CD4-positive, alpha-beta T cell (primary cell): ENCODE data around the gene RANBP9. TPM values are rescaled to one million over a fixed set of nuclear protein-coding genes. Genes with fewer than 3 reads are reported as not detected.
A peak's percentile ranks its signal among the peaks of the same experiment; 100 is the strongest.

Experiments
- ATAC-seq: fragments of 200-7000 bp; cut with Tn5 transposase; one replicate; pipeline ENCODE4 v1.10.0; 2022; ENCODE audit warnings: mild to moderate bottlenecking; ENCODE audit not compliant: poor library complexity
- CTCF ChIA-PET: fragments of 350-600 bp; sonication (Branson Sonifier 250); formaldehyde crosslinking; loops from one replicate; lab custom pipeline; 2021; ENCODE audit warnings: antibody characterized with exemption, inconsistent platforms; lab: Charles Lee
- POLR2A ChIA-PET: fragments of 350-600 bp; sonication (Branson Sonifier 250); formaldehyde crosslinking; loops from one replicate; lab custom pipeline; 2021; ENCODE audit warnings: antibody characterized with exemption, inconsistent platforms; lab: Charles Lee
- DNase-seq, 14 experiments: peaks; one replicate each; pipeline ENCODE4 v3.0.0-alpha.2; 2013 to 2020; ENCODE audit warnings: mixed read lengths in 2 of 14
- H3K27ac ChIP-seq, 2 donors: one replicate each; pipeline versions ENCODE4 v1.5.1 to v1.7.0; 2013; ENCODE audit warnings: low read length in 2 of 2, low read depth in 1 of 2, mild to moderate bottlenecking in 1 of 2
- H3K27me3 ChIP-seq, 2 experiments: 1 replicate in 1 of 2; 2 replicates in 1 of 2; pipeline versions ENCODE4 v1.6.1 to v1.7.0; 2013; ENCODE audit warnings: low read length in 2 of 2, control low read depth in 1 of 2, mild to moderate bottlenecking in 1 of 2, moderate library complexity in 1 of 2; ENCODE audit not compliant: insufficient read depth in 2 of 2, control insufficient read depth in 1 of 2
- H3K36me3 ChIP-seq: one replicate; pipeline ENCODE4 v1.6.1; 2013; ENCODE audit warnings: low read length, control low read depth; ENCODE audit not compliant: insufficient read depth
- H3K4me1 ChIP-seq: one replicate; pipeline ENCODE4 v1.6.1; 2013; ENCODE audit warnings: low read length, control low read depth; ENCODE audit not compliant: insufficient read depth
- H3K4me3 ChIP-seq: one replicate; pipeline ENCODE4 v1.5.1; 2013; ENCODE audit warnings: mild to moderate bottlenecking, low read length, moderate library complexity
- H3K9me3 ChIP-seq, 2 experiments: 1 replicate in 1 of 2; 2 replicates in 1 of 2; pipeline versions ENCODE4 v1.6.1 to v1.7.0; 2013; ENCODE audit warnings: low read length in 2 of 2, mild to moderate bottlenecking in 2 of 2, control low read depth in 1 of 2, moderate library complexity in 1 of 2; ENCODE audit not compliant: control insufficient read depth in 1 of 2, insufficient read depth in 1 of 2
- H3K27ac Mint-ChIP-seq: one replicate; pipeline ENCODE4 v1.8.0; 2020; ENCODE audit warnings: mixed read lengths
- H3K27me3 Mint-ChIP-seq: one replicate; pipeline ENCODE4 v1.8.0; 2021; ENCODE audit warnings: mixed read lengths
- H3K36me3 Mint-ChIP-seq: one replicate; pipeline ENCODE4 v1.8.0; 2021; ENCODE audit warnings: low read depth, mixed read lengths
- H3K4me1 Mint-ChIP-seq: one replicate; pipeline ENCODE4 v1.8.0; 2021; ENCODE audit warnings: low read depth, mixed read lengths
- H3K4me3 Mint-ChIP-seq: one replicate; pipeline ENCODE4 v1.8.0; 2020; ENCODE audit warnings: mild to moderate bottlenecking, mixed read lengths
- H3K9me3 Mint-ChIP-seq: one replicate; pipeline ENCODE4 v1.8.0; 2020; ENCODE audit warnings: mixed read lengths
- intact Hi-C, 2 experiments: fragments of 100-400 bp; cut with DNase I in 1 of 2; cut with micrococcal nuclease in 1 of 2; formaldehyde crosslinking; loops; one replicate each; pipeline versions ENCODE4 v1.15.1 to v1.9.0; 2023 to 2025; cut with DNase I, micrococcal nuclease
- total RNA-seq, 174 experiments: library from RNA in 2 of 174; stranded (reverse) in 2 of 174; gene quantifications; one replicate each; pipeline ENCODE4 v1.2.3 and lab custom pipeline; 2021 to 2026
- TF ChIP-seq, protein P1 (sequence below): fragments of 200-600 bp; IDR thresholded peaks from one replicate; pipeline ENCODE4 v1.8.0; 2022; ENCODE audit warnings: antibody characterized with exemption, mild to moderate bottlenecking

The RANBP9 gene
- total RNA-seq, 2 experiments from 2014 or later, result 60.8 to 62.9 TPM

DNA sequence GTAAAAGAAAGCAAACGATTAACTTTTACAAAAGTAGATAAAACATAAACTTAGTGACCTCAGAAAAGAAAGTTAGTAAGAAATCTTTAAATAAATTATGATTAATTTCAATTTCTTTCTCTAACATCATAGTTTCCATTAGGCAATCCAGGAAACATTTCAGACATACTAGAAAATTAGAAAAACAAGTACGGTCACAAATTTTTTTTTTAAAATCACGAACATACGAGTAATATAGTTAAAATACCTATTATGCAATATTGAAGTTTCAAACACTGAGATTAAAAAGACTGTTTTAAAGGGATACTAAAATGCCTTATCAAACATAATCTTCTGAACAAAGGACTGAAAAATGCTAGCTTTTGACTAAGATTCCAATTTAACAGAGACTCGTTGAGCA, 70.3 kb downstream of the RANBP9 start:
- no peaks in the 10 kb centered on the region for H3K9me3 ChIP-seq
- Mint-ChIP-seq H3K36me3 (peaks cover 78% of the 10 kb centered on the region), H3K4me3 (no peak overlapping the region), H3K27ac (peak overlapping the region; percentile 55), H3K4me1 (peaks cover 39% of the 10 kb centered on the region), H3K9me3 (no peaks in the 10 kb centered on the region), H3K27me3 (no peaks in the 10 kb centered on the region)
- H3K36me3 ChIP-seq, result peaks cover 46% of the 10 kb centered on the region
- ATAC-seq (no peak), DNase-seq (no peak)
- intact Hi-C loops, result loop anchor here in 1 of 2 experiments (5.0 kb wide), 1 partner anchor 41 kb away; no protein-coding TSS in a partner anchor
- no peaks in the 10 kb centered on the region for H3K27me3 ChIP-seq
- no peak overlapping the region for H3K4me3 ChIP-seq
- H3K4me1 ChIP-seq, result no peaks in the 10 kb centered on the region
- ChIA-PET POLR2A (interaction anchor here (0.5 to 0.6 kb wide), 2 partner anchors 26 to 1525 kb away, joined by 3 to 4 read pairs; partner anchors contain the start of gene NOL7), CTCF (interaction anchor here (1.4 to 1.6 kb wide), 2 partner anchors 10 to 16 kb away, joined by 4 read pairs; no protein-coding TSS in a partner anchor)
- TF ChIP-seq, protein P1, sequence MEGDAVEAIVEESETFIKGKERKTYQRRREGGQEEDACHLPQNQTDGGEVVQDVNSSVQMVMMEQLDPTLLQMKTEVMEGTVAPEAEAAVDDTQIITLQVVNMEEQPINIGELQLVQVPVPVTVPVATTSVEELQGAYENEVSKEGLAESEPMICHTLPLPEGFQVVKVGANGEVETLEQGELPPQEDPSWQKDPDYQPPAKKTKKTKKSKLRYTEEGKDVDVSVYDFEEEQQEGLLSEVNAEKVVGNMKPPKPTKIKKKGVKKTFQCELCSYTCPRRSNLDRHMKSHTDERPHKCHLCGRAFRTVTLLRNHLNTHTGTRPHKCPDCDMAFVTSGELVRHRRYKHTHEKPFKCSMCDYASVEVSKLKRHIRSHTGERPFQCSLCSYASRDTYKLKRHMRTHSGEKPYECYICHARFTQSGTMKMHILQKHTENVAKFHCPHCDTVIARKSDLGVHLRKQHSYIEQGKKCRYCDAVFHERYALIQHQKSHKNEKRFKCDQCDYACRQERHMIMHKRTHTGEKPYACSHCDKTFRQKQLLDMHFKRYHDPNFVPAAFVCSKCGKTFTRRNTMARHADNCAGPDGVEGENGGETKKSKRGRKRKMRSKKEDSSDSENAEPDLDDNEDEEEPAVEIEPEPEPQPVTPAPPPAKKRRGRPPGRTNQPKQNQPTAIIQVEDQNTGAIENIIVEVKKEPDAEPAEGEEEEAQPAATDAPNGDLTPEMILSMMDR, result no peak
- H3K27ac ChIP-seq, result no peak overlapping the region

DNA sequence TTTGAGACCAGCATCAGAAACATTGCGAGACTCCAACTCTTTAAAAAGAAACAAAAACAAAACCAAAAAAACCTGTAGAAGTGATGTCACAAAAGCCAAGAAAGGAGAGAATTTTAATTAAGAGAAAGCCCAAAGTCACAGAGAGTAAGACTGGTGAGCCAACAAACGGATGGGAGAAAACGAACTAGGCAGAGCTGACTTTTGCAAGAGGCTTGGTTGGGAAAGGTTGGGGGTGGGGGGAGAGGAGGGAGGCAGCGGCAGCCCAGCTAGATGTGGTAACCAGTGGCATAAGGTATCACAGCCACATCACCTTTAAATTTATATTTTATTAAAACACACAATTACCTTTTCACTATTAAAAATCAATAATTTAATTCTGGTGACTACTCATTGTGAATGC, 73.0 kb downstream of the RANBP9 start:
- Mint-ChIP-seq H3K9me3 (no peaks in the 10 kb centered on the region), H3K4me3 (no peak overlapping the region), H3K27ac (peak overlapping the region; percentile 72), H3K27me3 (no peaks in the 10 kb centered on the region), H3K4me1 (peaks cover 45% of the 10 kb centered on the region), H3K36me3 (peaks cover 85% of the 10 kb centered on the region)
- H3K4me3 ChIP-seq, result no peak overlapping the region
- no peaks in the 10 kb centered on the region for H3K9me3 ChIP-seq
- peaks cover 3% of the 10 kb centered on the region for H3K4me1 ChIP-seq
- H3K36me3 ChIP-seq, result peaks cover 48% of the 10 kb centered on the region
- DNase-seq, result no peak
- H3K27me3 ChIP-seq, result no peaks in the 10 kb centered on the region
- ChIA-PET POLR2A (interaction anchor here (1.0 kb wide), 1 partner anchor 23 kb away, joined by 6 read pairs; no protein-coding TSS in a partner anchor), CTCF (interaction anchor here (0.7 to 1.1 kb wide), 2 partner anchors 24 to 63 kb away, joined by 3 read pairs; no protein-coding TSS in a partner anchor)
- ATAC-seq, result no peak
- TF ChIP-seq, protein P1, result no peak
- no peak overlapping the region for H3K27ac ChIP-seq
- intact Hi-C loops, result loop anchor here in 1 of 2 experiments (5.0 kb wide), 1 partner anchor 69 kb away; no protein-coding TSS in a partner anchor

DNA sequence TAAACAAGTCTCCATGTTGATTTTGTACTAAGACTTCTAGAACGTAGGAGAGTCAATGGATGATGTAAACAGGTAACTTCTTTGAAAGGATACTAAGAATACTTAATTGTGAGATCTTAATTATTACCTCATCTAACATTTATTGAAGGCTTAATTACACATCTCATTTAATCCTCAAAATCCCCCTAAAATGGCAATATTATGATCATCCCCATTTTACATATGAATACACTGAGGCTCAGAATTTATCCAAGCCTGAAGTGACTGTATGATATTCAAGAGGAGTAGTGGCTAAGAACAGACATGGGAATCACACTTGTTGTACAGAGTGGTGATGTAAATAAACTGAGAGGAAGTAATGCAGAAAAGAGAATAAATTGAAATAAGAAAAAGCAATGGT, 73.6 kb downstream of the RANBP9 start:
- ATAC-seq, result no peak
- Mint-ChIP-seq H3K4me3 (no peak overlapping the region), H3K36me3 (peaks cover 82% of the 10 kb centered on the region), H3K9me3 (no peaks in the 10 kb centered on the region), H3K4me1 (peaks cover 40% of the 10 kb centered on the region), H3K27ac (peak overlapping the region; percentile 72), H3K27me3 (no peaks in the 10 kb centered on the region)
- intact Hi-C loops, result loop anchor here in 1 of 2 experiments (5.0 kb wide), 1 partner anchor 69 kb away; no protein-coding TSS in a partner anchor
- CTCF ChIA-PET, result no interaction called here
- TF ChIP-seq, protein P1, result no peak
- no peak for DNase-seq
- Histone ChIP-seq H3K36me3 (peaks cover 42% of the 10 kb centered on the region), H3K4me3 (no peak overlapping the region), H3K9me3 (no peaks in the 10 kb centered on the region), H3K4me1 (peaks cover 3% of the 10 kb centered on the region), H3K27ac (no peak overlapping the region), H3K27me3 (no peaks in the 10 kb centered on the region)
- POLR2A ChIA-PET, result interaction anchor here (2.9 kb wide), 1 partner anchor 74 kb away, joined by 14 read pairs; the partner anchor contains the start of gene RANBP9
